Endothelial cell of umbilical vein (primary cell): ENCODE results near the gene FXYD3. TPM values are rescaled to one million over a fixed set of nuclear protein-coding genes. Genes with fewer than 3 reads are reported as not detected.

Source experiments
- BruUV-seq: library from RNA; stranded (reverse); fragments of 400-500 nt; replicated peaks from 2 replicates; lab custom pipeline; 2021; lab: Mats Ljungman, UMichigan
- CTCF ChIA-PET: fragments of 300-600, 350-600 bp; sonication (Branson Sonifier 250); formaldehyde crosslinking; loops from one replicate; lab custom pipeline; 2021; ENCODE audit warnings: antibody characterized with exemption, inconsistent platforms; lab: Charles Lee
- POLR2A ChIA-PET: fragments of 300-600, 350-600 bp; sonication (Branson Sonifier 250); formaldehyde crosslinking; loops from one replicate; lab custom pipeline; 2021; ENCODE audit warnings: antibody characterized with exemption, inconsistent platforms; lab: Charles Lee
- DNase-seq: peaks from one replicate; pipeline ENCODE4 v3.0.0-alpha.2; 2011; ENCODE audit warnings: low read depth, low spot score
- FAIRE-seq: peaks from 2 replicates; lab custom pipeline; 2011; peaks lifted over from hg19 to GRCh38; lab: Jason Lieb, UNC
- H2AFZ ChIP-seq: 2 replicates; pipeline ENCODE4 v1.6.0; 2012; ENCODE audit warnings: low read depth, low read length, control low read depth, inconsistent platforms
- H3K27ac ChIP-seq: 2 replicates; pipeline ENCODE4 v1.5.1; 2011; ENCODE audit warnings: low read depth, mild to moderate bottlenecking, control low read depth, low read length, moderate library complexity; ENCODE audit not compliant: insufficient read depth
- H3K27me3 ChIP-seq, 2 experiments: 2 replicates each; pipeline versions ENCODE4 v1.6.0 to v1.6.1; 2011; ENCODE audit warnings: low read length in 2 of 2, mixed read lengths in 1 of 2; ENCODE audit not compliant: control insufficient read depth in 2 of 2, insufficient read depth in 2 of 2
- H3K36me3 ChIP-seq, 2 experiments: 2 replicates in 1 of 2; 3 replicates in 1 of 2; pipeline ENCODE4 v1.5.1; 2011; ENCODE audit warnings: low read length in 2 of 2, mild to moderate bottlenecking in 1 of 2, moderate library complexity in 1 of 2; ENCODE audit not compliant: control insufficient read depth in 2 of 2, insufficient read depth in 2 of 2; ENCODE audit errors: extremely low read depth in 1 of 2
- H3K4me1 ChIP-seq: 3 replicates; pipeline ENCODE4 v1.5.1; 2011; ENCODE audit warnings: mild to moderate bottlenecking, low read length; ENCODE audit not compliant: control insufficient read depth, insufficient read depth; ENCODE audit errors: extremely low read depth
- H3K4me2 ChIP-seq: 2 replicates; pipeline ENCODE4 v1.6.1; 2011; ENCODE audit warnings: low read length, control low read depth, mixed read lengths; ENCODE audit not compliant: insufficient read depth
- H3K4me3 ChIP-seq, 3 experiments: fragments of 200-600 bp in 1 of 3; sonication (generic), shearing (Covaris generic) in 1 of 3; replicated peaks in 1 of 3; 2 replicates each; pipeline ENCODE4 v1.5.1; 2011 to 2016; ENCODE audit warnings: control low read depth in 3 of 3, low read length in 3 of 3, mild to moderate bottlenecking in 2 of 3, inconsistent platforms in 1 of 3, low read depth in 1 of 3, moderate library complexity in 1 of 3; ENCODE audit not compliant: insufficient read depth in 1 of 3
- H3K79me2 ChIP-seq: 2 replicates; pipeline ENCODE4 v1.6.0; 2012; ENCODE audit warnings: low read length, inconsistent platforms; ENCODE audit not compliant: control insufficient read depth, insufficient read depth
- H3K9ac ChIP-seq: replicated peaks from 2 replicates; pipeline ENCODE3; 2011; ENCODE audit warnings: low read length, control low read depth; ENCODE audit not compliant: insufficient read depth; ENCODE audit errors: extremely low read depth
- H3K9me1 ChIP-seq: replicated peaks from 3 replicates; pipeline ENCODE4 v1.6.0; 2011; ENCODE audit warnings: mild to moderate bottlenecking, low read length; ENCODE audit not compliant: control insufficient read depth, insufficient read depth; ENCODE audit errors: extremely low read depth
- H3K9me3 ChIP-seq: replicated peaks from 2 replicates; pipeline ENCODE4 v1.5.1; 2012; ENCODE audit warnings: low read length, inconsistent platforms; ENCODE audit not compliant: control insufficient read depth, insufficient read depth
- H4K20me1 ChIP-seq: replicated peaks from 2 replicates; pipeline ENCODE3; 2011; ENCODE audit warnings: mild to moderate bottlenecking, low read length; ENCODE audit not compliant: control insufficient read depth, insufficient read depth; ENCODE audit errors: extremely low read depth
- CTCF ChIP-seq, 2 donors: IDR thresholded peaks; 1 replicate in 1 of 2; 2 replicates in 1 of 2; pipeline ENCODE4 v1.5.1; 2011; ENCODE audit warnings: low read length in 2 of 2, mild to moderate bottlenecking in 2 of 2, moderate library complexity in 2 of 2, control low read depth in 1 of 2, inconsistent platforms in 1 of 2, low read depth in 1 of 2; ENCODE audit not compliant: insufficient read depth in 1 of 2; ENCODE audit errors: extremely low read depth in 1 of 2
- EZH2 ChIP-seq: IDR thresholded peaks from 2 replicates; pipeline ENCODE4 v1.6.1; 2012; ENCODE audit warnings: borderline replicate concordance, low read depth, mild to moderate bottlenecking, moderate library complexity, low read length, inconsistent platforms; ENCODE audit not compliant: severe bottlenecking
- FOS ChIP-seq: IDR thresholded peaks from 2 replicates; pipeline ENCODE4 v1.6.1; 2011; ENCODE audit warnings: mild to moderate bottlenecking, low read length, moderate library complexity, borderline replicate concordance; ENCODE audit not compliant: insufficient read depth
- GATA2 ChIP-seq: IDR thresholded peaks from 2 replicates; pipeline ENCODE4 v1.7.0; 2011; ENCODE audit warnings: low read depth, mild to moderate bottlenecking, moderate library complexity, mixed read lengths, low read length; ENCODE audit not compliant: insufficient read length, insufficient read depth
- JUN ChIP-seq: IDR thresholded peaks from 2 replicates; pipeline ENCODE4 v1.6.1; 2011; ENCODE audit warnings: borderline replicate concordance, low read depth; ENCODE audit not compliant: insufficient read length, insufficient read depth
- MAX ChIP-seq: IDR thresholded peaks from 2 replicates; pipeline ENCODE4 v1.6.1; 2011; ENCODE audit not compliant: insufficient read depth, insufficient read length
- MYC ChIP-seq: IDR thresholded peaks from one replicate; pipeline ENCODE4 v1.6.1; 2011; ENCODE audit warnings: mild to moderate bottlenecking, low read depth, low read length
- POLR2A ChIP-seq: IDR thresholded peaks from 2 replicates; pipeline ENCODE4 v1.6.1; 2012; ENCODE audit warnings: low read depth, mild to moderate bottlenecking, control low read depth, low read length
- POLR2AphosphoS5 ChIP-seq: IDR thresholded peaks from 2 replicates; pipeline ENCODE4 v1.6.1; 2012; ENCODE audit warnings: low read depth, mild to moderate bottlenecking, control low read depth, low read length, moderate library complexity; ENCODE audit not compliant: insufficient read depth
- dilution Hi-C: fragments of 300-500 bp; cut with MboI; formaldehyde crosslinking; loops from one replicate; pipeline ENCODE4 v1.15.0; 2019; ENCODE audit warnings: low sequenced_read_pairs; ENCODE audit not compliant: extremely low pct_ligation_motif_present
- intact Hi-C: fragments of 100-400 bp; cut with micrococcal nuclease; formaldehyde crosslinking; loops from one replicate; pipeline ENCODE4 v1.10.0; 2022
- polyA plus RNA-seq, 4 experiments: library from polyadenylated mRNA; depleted of rRNA in 3 of 4; stranded (reverse) in 3 of 4; unstranded in 1 of 4; fragments of >200 nt; gene quantifications; 2 replicates each; pipeline versions ENCODE4 v1.2.1 to v1.2.3, GENCODE V29; 2011 to 2012; ENCODE audit warnings: missing spikeins in 1 of 4
- total RNA-seq: library from RNA; stranded (reverse); gene quantifications from 2 replicates; pipeline ENCODE4 v1.2.3, GENCODE V29; 2021

Gene FXYD3
- total and polyA plus RNA-seq, 2 donors (not counting 3 experiments of a cell fraction or from before 2014, with no cell fraction given), result not detected

GRCh38 chr19:35094656-35095055, 21.0 kb upstream of the FXYD3 start:
- no TSS peak for BruUV-seq
- Histone ChIP-seq H2AFZ (no peak overlapping the region), H3K9me1 (no peaks in the 10 kb centered on the region), H3K4me1 (no peaks in the 10 kb centered on the region), H3K9ac (no peak overlapping the region), H3K9me3 (no peaks in the 10 kb centered on the region), H4K20me1 (no peaks in the 10 kb centered on the region), H3K4me2 (no peak overlapping the region), H3K27ac (no peak overlapping the region), H3K4me3 (no peak overlapping the region), H3K27me3 (peaks cover 0 to 1% of the 10 kb centered on the region in 2 experiments), H3K36me3 (no peaks in the 10 kb centered on the region), H3K79me2 (no peaks in the 10 kb centered on the region)
- FAIRE-seq (no peak), DNase-seq (no peak)
- intact Hi-C loops, result no loop called here
- dilution Hi-C loops, result no loop called here
- ChIA-PET POLR2A (no interaction called here), CTCF (no interaction called here)
- no peak for TF ChIP-seq GATA2
- no peak for TF ChIP-seq MYC
- TF ChIP-seq EZH2, result no peak
- TF ChIP-seq CTCF (IDR thresholded peaks at IDR 0.05; ENCODE audit: extremely low read depth in 1 of 2, insufficient read depth in 1 of 2, low read depth in 1 of 2, low read length in 2 of 2), result no peak
- TF ChIP-seq FOS, result no peak
- TF ChIP-seq MAX, result no peak
- no peak for TF ChIP-seq POLR2A
- no peak for TF ChIP-seq JUN
- no peak for TF ChIP-seq POLR2AphosphoS5
